Measurements from ENCODE around the gene UBA7.
"Not testable (repeated sequence)": the region's sequence is repeated elsewhere in the genome, so short reads cannot be mapped to it uniquely, and the experiment has no call there.

The UBA7 gene

GRCh38 chr3:49790626-49791411 lies 22.9 kb downstream of the UBA7 start:
- no peaks in the 10 kb centered on the region for H3K27me3 ChIP-seq (ENCODE audit: control insufficient read depth, insufficient read depth, low read length)
- no peaks in the 10 kb centered on the region for H3K36me3 ChIP-seq (ENCODE audit: control insufficient read depth, insufficient read depth, low read length)
- H3K9ac ChIP-seq (ENCODE audit: low read depth, low read length): no peak overlapping the region
- H3K9me3 ChIP-seq (ENCODE audit: control insufficient read depth, insufficient read depth, low read length): no peaks in the 10 kb centered on the region
- H3K4me3 ChIP-seq (ENCODE audit: low read depth, low read length): no peak overlapping the region
- peaks cover 6% of the 10 kb centered on the region for H3K4me1 ChIP-seq (ENCODE audit: control insufficient read depth, insufficient read depth, low read length)

- H3K27me3 ChIP-seq (ENCODE audit: control insufficient read depth, insufficient read depth, low read length): no peaks in the 10 kb centered on the region
- H3K4me3 ChIP-seq (ENCODE audit: low read depth, low read length): no peak overlapping the region
- H3K4me1 ChIP-seq (ENCODE audit: control insufficient read depth, insufficient read depth, low read length): peaks cover 6% of the 10 kb centered on the region
- H3K36me3 ChIP-seq (ENCODE audit: control insufficient read depth, insufficient read depth, low read length): peaks cover 3% of the 10 kb centered on the region
- no peak overlapping the region for H3K9ac ChIP-seq (ENCODE audit: low read depth, low read length)
- H3K9me3 ChIP-seq (ENCODE audit: control insufficient read depth, insufficient read depth, low read length): no peaks in the 10 kb centered on the region
Observed at GRCh38 chr3:49788056-49788455, 25.7 kb downstream of the UBA7 start.

GRCh38 chr3:49787536-49787935 lies 26.2 kb downstream of the UBA7 start:
- no peaks in the 10 kb centered on the region for H3K9me3 ChIP-seq (ENCODE audit: control insufficient read depth, insufficient read depth, low read length)
- H3K9ac ChIP-seq (ENCODE audit: low read depth, low read length): no peak overlapping the region
- peaks cover 6% of the 10 kb centered on the region for H3K4me1 ChIP-seq (ENCODE audit: control insufficient read depth, insufficient read depth, low read length)
- H3K36me3 ChIP-seq (ENCODE audit: control insufficient read depth, insufficient read depth, low read length): peaks cover 3% of the 10 kb centered on the region
- H3K4me3 ChIP-seq (ENCODE audit: low read depth, low read length): no peak overlapping the region
- no peaks in the 10 kb centered on the region for H3K27me3 ChIP-seq (ENCODE audit: control insufficient read depth, insufficient read depth, low read length)

- H3K4me1 ChIP-seq (ENCODE audit: control insufficient read depth, insufficient read depth, low read length): peaks cover 6% of the 10 kb centered on the region
- no peak overlapping the region for H3K9ac ChIP-seq (ENCODE audit: low read depth, low read length)
- H3K27me3 ChIP-seq (ENCODE audit: control insufficient read depth, insufficient read depth, low read length): no peaks in the 10 kb centered on the region
- H3K9me3 ChIP-seq (ENCODE audit: control insufficient read depth, insufficient read depth, low read length): no peaks in the 10 kb centered on the region
- peaks cover 3% of the 10 kb centered on the region for H3K36me3 ChIP-seq (ENCODE audit: control insufficient read depth, insufficient read depth, low read length)
- peak overlapping the region; percentile 53 for H3K4me3 ChIP-seq (ENCODE audit: low read depth, low read length)
Observed at GRCh38 chr3:49787182-49787464, 26.6 kb downstream of the UBA7 start.

GRCh38 chr3:49786357-49787181 lies 27.2 kb downstream of the UBA7 start, which contains the start of gene IP6K1:
IP6K1 (minus strand) TSS chr3:49786542; CDS start chr3:49748040, 38,502 bp downstream.
- peaks cover 6% of the 10 kb centered on the region for H3K4me1 ChIP-seq (ENCODE audit: control insufficient read depth, insufficient read depth, low read length)
- H3K4me3 ChIP-seq (ENCODE audit: low read depth, low read length): peak within 1 kb of the TSS; percentile 89
- H3K9ac ChIP-seq (ENCODE audit: low read depth, low read length): peak within 1 kb of the TSS; percentile 77
- H3K9me3 ChIP-seq (ENCODE audit: control insufficient read depth, insufficient read depth, low read length): no peaks in the 10 kb centered on the region
- peaks cover 3% of the 10 kb centered on the region for H3K36me3 ChIP-seq (ENCODE audit: control insufficient read depth, insufficient read depth, low read length)
- H3K27me3 ChIP-seq (ENCODE audit: control insufficient read depth, insufficient read depth, low read length): no peaks in the 10 kb centered on the region

GRCh38 chr3:49785565-49786356 lies 28.0 kb downstream of the UBA7 start:
- Histone ChIP-seq H3K9ac (ENCODE audit: low read depth, low read length) (peak overlapping the region; percentile 77), H3K4me3 (ENCODE audit: low read depth, low read length) (peak overlapping the region; percentile 89), H3K4me1 (ENCODE audit: control insufficient read depth, insufficient read depth, low read length) (peaks cover 6% of the 10 kb centered on the region), H3K9me3 (ENCODE audit: control insufficient read depth, insufficient read depth, low read length) (no peaks in the 10 kb centered on the region), H3K27me3 (ENCODE audit: control insufficient read depth, insufficient read depth, low read length) (no peaks in the 10 kb centered on the region), H3K36me3 (ENCODE audit: control insufficient read depth, insufficient read depth, low read length) (peaks cover 3% of the 10 kb centered on the region)

- H3K4me1 ChIP-seq (ENCODE audit: control insufficient read depth, insufficient read depth, low read length); H3K9me3 ChIP-seq (ENCODE audit: control insufficient read depth, insufficient read depth, low read length); H3K36me3 ChIP-seq (ENCODE audit: control insufficient read depth, insufficient read depth, low read length); H3K27me3 ChIP-seq (ENCODE audit: control insufficient read depth, insufficient read depth, low read length); H3K9ac ChIP-seq (ENCODE audit: low read depth, low read length); H3K4me3 ChIP-seq (ENCODE audit: low read depth, low read length): not testable (repeated sequence)
Observed at GRCh38 chr3:49782277-49782676, 31.5 kb downstream of the UBA7 start.

- Histone ChIP-seq H3K4me1 (ENCODE audit: control insufficient read depth, insufficient read depth, low read length) (no peaks in the 10 kb centered on the region), H3K4me3 (ENCODE audit: low read depth, low read length) (no peak overlapping the region), H3K36me3 (ENCODE audit: control insufficient read depth, insufficient read depth, low read length) (peaks cover 3% of the 10 kb centered on the region), H3K27me3 (ENCODE audit: control insufficient read depth, insufficient read depth, low read length) (no peaks in the 10 kb centered on the region), H3K9ac (ENCODE audit: low read depth, low read length) (no peak overlapping the region), H3K9me3 (ENCODE audit: control insufficient read depth, insufficient read depth, low read length) (no peaks in the 10 kb centered on the region)
Observed at GRCh38 chr3:49781415-49782199, 32.1 kb downstream of the UBA7 start.

GRCh38 chr3:49780975-49781365 lies 32.8 kb downstream of the UBA7 start:
- not testable (repeated sequence) for H3K4me3 ChIP-seq (ENCODE audit: low read depth, low read length); H3K27me3 ChIP-seq (ENCODE audit: control insufficient read depth, insufficient read depth, low read length); H3K9me3 ChIP-seq (ENCODE audit: control insufficient read depth, insufficient read depth, low read length); H3K9ac ChIP-seq (ENCODE audit: low read depth, low read length); H3K36me3 ChIP-seq (ENCODE audit: control insufficient read depth, insufficient read depth, low read length); H3K4me1 ChIP-seq (ENCODE audit: control insufficient read depth, insufficient read depth, low read length)

GRCh38 chr3:49780080-49780974 lies 33.4 kb downstream of the UBA7 start:
- Histone ChIP-seq H3K9ac (ENCODE audit: low read depth, low read length) (no peak overlapping the region), H3K9me3 (ENCODE audit: control insufficient read depth, insufficient read depth, low read length) (no peaks in the 10 kb centered on the region), H3K4me1 (ENCODE audit: control insufficient read depth, insufficient read depth, low read length) (no peaks in the 10 kb centered on the region), H3K4me3 (ENCODE audit: low read depth, low read length) (no peak overlapping the region), H3K36me3 (ENCODE audit: control insufficient read depth, insufficient read depth, low read length) (peaks cover 3% of the 10 kb centered on the region), H3K27me3 (ENCODE audit: control insufficient read depth, insufficient read depth, low read length) (no peaks in the 10 kb centered on the region)
